Cardiac muscle cell (in vitro differentiated cells and primary cell): ENCODE measurements around the gene SMAD1. TPM values are rescaled to one million over a fixed set of nuclear protein-coding genes. Genes with fewer than 3 reads are reported as not detected.
"Not testable (repeated sequence)": the region's sequence is repeated elsewhere in the genome, so short reads cannot be mapped to it uniquely, and the experiment has no call there.

ENCODE experiments used
- DNase-seq, 2 donors: peaks; one replicate each; pipeline versions ENCODE4 v3.0.0 to v3.0.0-alpha.2; 2010 to 2017; ENCODE audit warnings: low read depth in 1 of 2, low spot score in 1 of 2
- H3K27ac ChIP-seq: fragments of 200-600 bp; sonication (generic); 2 replicates; pipeline ENCODE4 v1.5.1; 2016
- H3K27me3 ChIP-seq: fragments of 200-600 bp; sonication (generic); 2 replicates; pipeline ENCODE4 v1.6.0; 2016; ENCODE audit warnings: control low read depth
- H3K36me3 ChIP-seq: fragments of 200-600 bp; sonication (generic); 2 replicates; pipeline ENCODE4 v1.5.1; 2016; ENCODE audit warnings: control low read depth
- H3K4me1 ChIP-seq: fragments of 200-600 bp; sonication (generic); 2 replicates; pipeline ENCODE4 v1.8.1; 2017; ENCODE audit warnings: low read depth, mild to moderate bottlenecking, mixed run types
- H3K4me3 ChIP-seq: fragments of 200-600 bp; sonication (generic); 2 replicates; pipeline ENCODE4 v1.5.1; 2016; ENCODE audit warnings: mild to moderate bottlenecking
- H3K9me3 ChIP-seq: fragments of 200-600 bp; sonication (generic); 2 replicates; pipeline ENCODE4 v1.5.1; 2017; ENCODE audit warnings: low read depth, mild to moderate bottlenecking, control low read depth
- polyA plus RNA-seq: library from polyadenylated mRNA; unstranded; fragments of >200 nt; fragmentation: Nextera tagmentation; extraction: Ambion mirVana; gene quantifications from 2 replicates; pipeline ENCODE4 v1.2.1, GENCODE V29; 2016
- total RNA-seq: library from RNA; depleted of rRNA; stranded (reverse); fragments of >200 nt; gene quantifications from 2 replicates; pipeline ENCODE4 v1.2.3, GENCODE V29; 2016
- TF ChIP-seq, protein P1 (sequence below): IDR thresholded peaks from 2 replicates; pipeline ENCODE4 v1.5.1; 2012; ENCODE audit warnings: low read depth, mild to moderate bottlenecking, low read length

The SMAD1 gene
- total and polyA plus RNA-seq, 2 experiments from 2014 or later, result 28.0 to 29.3 TPM

DNA sequence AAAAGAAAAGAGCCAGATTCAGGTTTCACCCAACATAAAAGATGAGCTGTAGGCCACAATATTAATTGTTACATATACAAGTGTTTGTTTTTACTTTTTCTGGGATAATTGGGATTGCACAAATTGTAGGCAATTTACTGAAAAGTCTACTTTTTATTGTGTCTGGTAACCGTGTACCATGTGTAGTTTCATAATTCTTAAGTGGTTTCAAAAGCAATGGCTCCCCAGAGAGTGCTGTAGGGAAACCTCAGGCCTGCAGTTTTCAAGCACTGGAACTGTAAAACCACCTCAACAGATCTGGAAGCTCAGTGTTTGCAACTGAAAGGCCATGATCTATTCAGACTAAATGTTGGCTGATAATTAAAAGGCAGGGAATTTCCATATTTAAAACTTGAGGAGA lies 83.7 kb downstream of the SMAD1 start:
- Histone ChIP-seq H3K27me3 (no peaks in the 10 kb centered on the region), H3K27ac (no peak overlapping the region), H3K36me3 (no peaks in the 10 kb centered on the region), H3K9me3 (no peaks in the 10 kb centered on the region), H3K4me3 (no peak overlapping the region), H3K4me1 (no peaks in the 10 kb centered on the region)
- TF ChIP-seq, protein P1, sequence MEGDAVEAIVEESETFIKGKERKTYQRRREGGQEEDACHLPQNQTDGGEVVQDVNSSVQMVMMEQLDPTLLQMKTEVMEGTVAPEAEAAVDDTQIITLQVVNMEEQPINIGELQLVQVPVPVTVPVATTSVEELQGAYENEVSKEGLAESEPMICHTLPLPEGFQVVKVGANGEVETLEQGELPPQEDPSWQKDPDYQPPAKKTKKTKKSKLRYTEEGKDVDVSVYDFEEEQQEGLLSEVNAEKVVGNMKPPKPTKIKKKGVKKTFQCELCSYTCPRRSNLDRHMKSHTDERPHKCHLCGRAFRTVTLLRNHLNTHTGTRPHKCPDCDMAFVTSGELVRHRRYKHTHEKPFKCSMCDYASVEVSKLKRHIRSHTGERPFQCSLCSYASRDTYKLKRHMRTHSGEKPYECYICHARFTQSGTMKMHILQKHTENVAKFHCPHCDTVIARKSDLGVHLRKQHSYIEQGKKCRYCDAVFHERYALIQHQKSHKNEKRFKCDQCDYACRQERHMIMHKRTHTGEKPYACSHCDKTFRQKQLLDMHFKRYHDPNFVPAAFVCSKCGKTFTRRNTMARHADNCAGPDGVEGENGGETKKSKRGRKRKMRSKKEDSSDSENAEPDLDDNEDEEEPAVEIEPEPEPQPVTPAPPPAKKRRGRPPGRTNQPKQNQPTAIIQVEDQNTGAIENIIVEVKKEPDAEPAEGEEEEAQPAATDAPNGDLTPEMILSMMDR, result no peak
- no peak for DNase-seq

DNA sequence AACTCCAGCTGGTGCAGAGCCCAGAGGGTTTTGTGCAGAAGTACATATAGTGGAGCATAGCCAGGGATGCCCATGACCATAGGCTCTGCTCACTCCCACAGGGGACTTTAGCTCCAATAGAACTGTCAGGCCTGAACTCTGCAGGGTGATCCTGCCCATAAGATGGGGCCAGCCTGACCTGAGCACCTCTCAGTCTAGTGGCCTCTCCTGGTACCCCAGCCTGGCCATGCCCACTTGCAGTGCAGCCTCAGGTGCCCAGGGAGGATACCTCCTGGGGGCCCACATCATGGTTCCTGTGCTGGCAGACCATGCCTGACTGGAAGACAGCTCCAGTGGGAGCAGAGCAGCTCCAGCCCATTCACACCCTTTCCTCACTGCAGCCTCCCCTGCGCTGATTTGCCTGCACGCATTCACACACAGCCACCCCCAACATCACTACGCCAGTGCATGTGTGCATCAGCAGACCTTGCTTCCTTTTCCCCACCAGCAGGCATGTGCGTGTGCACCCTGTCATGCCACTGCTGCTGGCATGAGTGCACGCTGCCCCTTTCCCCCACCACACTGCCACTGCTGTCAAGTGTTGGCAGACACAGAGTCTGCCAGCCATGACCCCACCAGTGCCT lies 84.5 kb downstream of the SMAD1 start:
- H3K4me3 ChIP-seq, result no peak overlapping the region
- H3K4me1 ChIP-seq, result no peaks in the 10 kb centered on the region
- no peaks in the 10 kb centered on the region for H3K36me3 ChIP-seq
- DNase-seq, result no peak
- no peak overlapping the region for H3K27ac ChIP-seq
- H3K27me3 ChIP-seq, result no peaks in the 10 kb centered on the region
- TF ChIP-seq, protein P1, result no peak
- H3K9me3 ChIP-seq, result no peaks in the 10 kb centered on the region

DNA sequence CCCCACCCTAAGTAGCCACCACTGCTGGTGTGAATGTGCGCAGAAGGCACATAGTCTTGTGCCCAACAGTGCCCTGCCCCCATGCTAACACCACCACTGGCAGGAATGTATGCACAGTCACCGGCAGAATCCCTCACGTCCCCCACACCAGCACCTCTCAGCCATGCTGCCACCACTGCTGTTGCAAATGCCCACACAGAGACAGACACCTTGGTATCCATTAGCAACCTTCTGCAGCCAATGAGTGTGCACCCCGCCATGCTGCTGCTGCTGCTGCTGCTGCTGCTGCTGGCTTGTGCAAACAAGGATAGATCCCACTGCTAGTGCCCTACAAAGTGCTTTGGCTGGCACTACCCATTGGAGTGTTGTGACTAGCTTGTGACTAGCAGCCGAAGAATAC lies 85.1 kb downstream of the SMAD1 start:
- Histone ChIP-seq H3K4me3 (no peak overlapping the region), H3K36me3 (no peaks in the 10 kb centered on the region), H3K27ac (no peak overlapping the region), H3K27me3 (no peaks in the 10 kb centered on the region), H3K9me3 (no peaks in the 10 kb centered on the region), H3K4me1 (no peaks in the 10 kb centered on the region)
- TF ChIP-seq, protein P1, result no peak
- no peak for DNase-seq

DNA sequence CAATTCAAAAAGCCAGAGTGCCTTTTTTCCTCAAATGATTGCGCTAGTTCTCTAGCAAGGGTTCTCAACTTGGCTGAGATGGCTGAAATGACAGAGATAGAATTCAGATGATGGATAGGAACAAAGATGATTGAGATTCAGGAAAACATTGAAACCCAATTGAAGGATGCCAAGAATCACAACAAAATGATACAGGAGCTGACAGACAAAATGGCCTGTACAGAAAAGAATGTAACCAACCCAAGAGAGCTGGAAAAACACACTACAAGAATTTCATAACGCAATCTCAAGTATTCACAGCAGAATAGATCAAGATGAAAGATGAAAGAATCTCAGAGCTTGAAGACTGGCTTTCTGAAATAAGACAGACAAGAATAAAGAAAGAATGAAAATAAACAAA lies 85.9 kb downstream of the SMAD1 start:
- no peak for DNase-seq
- H3K27ac ChIP-seq, result no peak overlapping the region
- TF ChIP-seq, protein P1, result no peak

DNA sequence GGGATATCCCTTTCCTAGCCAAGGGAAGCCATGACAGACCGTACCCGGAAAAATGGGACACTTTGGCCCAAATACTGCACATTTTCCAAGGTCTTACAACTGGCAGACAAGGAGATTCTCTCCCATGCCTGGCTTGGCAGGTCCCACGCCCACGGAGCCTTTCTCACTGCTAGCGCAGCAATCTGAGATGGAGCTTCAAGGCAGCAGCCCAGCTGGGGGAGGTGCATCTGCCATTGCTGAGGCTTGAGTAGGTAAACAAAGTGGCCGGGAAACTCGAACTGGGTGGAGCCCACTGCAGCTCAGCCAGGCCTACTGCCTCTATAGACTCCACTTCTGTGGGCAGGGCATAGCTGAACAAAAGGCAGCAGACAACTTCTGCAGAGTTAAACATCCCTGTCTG lies 92.9 kb downstream of the SMAD1 start:
- H3K27ac ChIP-seq, H3K27me3 ChIP-seq, H3K4me1 ChIP-seq, H3K4me3 ChIP-seq, H3K36me3 ChIP-seq, DNase-seq, H3K9me3 ChIP-seq: not testable (repeated sequence)

More for the DNA sequence above, 85.9 kb downstream of the SMAD1 start:
- H3K4me3 ChIP-seq, result no peak overlapping the region
- H3K9me3 ChIP-seq, result no peaks in the 10 kb centered on the region
- H3K4me1 ChIP-seq, result no peaks in the 10 kb centered on the region
- no peaks in the 10 kb centered on the region for H3K27me3 ChIP-seq
- no peaks in the 10 kb centered on the region for H3K36me3 ChIP-seq

DNA sequence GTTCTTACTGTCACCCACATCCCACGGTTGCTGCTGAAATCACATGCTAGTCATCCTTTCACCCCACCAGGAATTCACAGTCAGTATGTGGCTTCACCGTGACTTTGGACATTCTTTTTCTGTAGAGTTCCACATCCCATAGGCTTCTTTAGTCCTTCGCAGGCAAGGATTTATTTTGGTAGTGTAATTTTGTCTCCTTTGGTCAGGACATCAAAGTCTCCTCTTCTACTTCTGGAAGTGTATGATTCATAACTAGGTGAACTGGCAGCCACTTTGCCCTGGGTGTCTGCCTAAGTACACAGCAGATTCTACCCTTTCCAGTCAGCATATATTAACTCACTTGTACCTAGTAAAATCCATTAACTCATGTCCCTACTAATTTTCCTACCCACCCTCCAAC lies 99.3 kb downstream of the SMAD1 start:
- Histone ChIP-seq H3K27me3 (no peaks in the 10 kb centered on the region), H3K4me1 (no peaks in the 10 kb centered on the region), H3K9me3 (no peaks in the 10 kb centered on the region), H3K36me3 (no peaks in the 10 kb centered on the region), H3K4me3 (no peak overlapping the region), H3K27ac (no peak overlapping the region)
- TF ChIP-seq, protein P1, result no peak
- no peak for DNase-seq
